ENCODE measurements around the gene GPR17. TPM values are rescaled to one million over a fixed set of nuclear protein-coding genes. Genes with fewer than 3 reads are reported as not detected.

The GPR17 gene
- total RNA-seq, 1 donor: not detected

DNA sequence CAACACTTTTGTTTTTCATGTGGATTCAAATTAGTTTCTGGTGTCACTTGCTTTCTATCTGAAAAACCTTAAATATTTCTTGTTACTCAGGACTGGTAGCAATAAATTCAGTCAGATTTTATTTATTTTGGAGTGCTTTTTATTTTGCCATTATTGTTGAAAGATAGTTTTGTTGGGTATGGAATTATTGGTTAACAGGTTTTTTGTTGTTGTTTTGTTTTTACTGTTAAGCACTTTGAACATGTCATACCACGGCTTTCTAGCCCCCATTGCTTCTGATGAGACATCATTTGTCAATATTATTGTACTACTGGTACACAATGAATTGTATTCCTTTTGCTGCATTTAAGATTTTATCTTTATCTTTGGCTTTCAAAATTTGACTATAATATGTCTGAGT is 42.5 kb downstream of the GPR17 start:
- no peak overlapping the region for H3K4me3 ChIP-seq (ENCODE audit: low read depth, low read length)
- DNase-seq (ENCODE audit: low read depth): no peak
- TF ChIP-seq, protein P1, sequence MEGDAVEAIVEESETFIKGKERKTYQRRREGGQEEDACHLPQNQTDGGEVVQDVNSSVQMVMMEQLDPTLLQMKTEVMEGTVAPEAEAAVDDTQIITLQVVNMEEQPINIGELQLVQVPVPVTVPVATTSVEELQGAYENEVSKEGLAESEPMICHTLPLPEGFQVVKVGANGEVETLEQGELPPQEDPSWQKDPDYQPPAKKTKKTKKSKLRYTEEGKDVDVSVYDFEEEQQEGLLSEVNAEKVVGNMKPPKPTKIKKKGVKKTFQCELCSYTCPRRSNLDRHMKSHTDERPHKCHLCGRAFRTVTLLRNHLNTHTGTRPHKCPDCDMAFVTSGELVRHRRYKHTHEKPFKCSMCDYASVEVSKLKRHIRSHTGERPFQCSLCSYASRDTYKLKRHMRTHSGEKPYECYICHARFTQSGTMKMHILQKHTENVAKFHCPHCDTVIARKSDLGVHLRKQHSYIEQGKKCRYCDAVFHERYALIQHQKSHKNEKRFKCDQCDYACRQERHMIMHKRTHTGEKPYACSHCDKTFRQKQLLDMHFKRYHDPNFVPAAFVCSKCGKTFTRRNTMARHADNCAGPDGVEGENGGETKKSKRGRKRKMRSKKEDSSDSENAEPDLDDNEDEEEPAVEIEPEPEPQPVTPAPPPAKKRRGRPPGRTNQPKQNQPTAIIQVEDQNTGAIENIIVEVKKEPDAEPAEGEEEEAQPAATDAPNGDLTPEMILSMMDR (IDR thresholded peaks at IDR 0.05; ENCODE audit: insufficient read depth, low read depth, low read length): no peak

DNA sequence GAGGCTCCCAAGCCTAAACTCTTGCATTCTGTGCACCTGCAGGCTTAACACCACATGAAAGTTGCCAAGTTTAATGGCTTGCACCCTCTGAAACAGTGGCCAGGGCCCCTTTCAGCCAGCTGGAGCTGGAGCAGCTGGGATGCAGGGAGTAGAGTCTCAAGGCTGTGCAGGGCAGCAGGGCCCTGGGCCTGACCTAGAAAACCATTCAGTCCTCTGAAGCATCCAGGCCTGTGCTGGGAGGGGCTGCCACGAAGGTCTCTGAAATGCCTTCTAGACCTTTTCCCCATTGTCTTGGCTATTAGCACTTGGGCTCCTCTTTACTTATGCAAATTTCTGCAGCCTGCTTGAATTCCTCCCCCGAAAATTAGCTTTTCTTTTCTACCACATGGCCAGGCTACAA is 44.7 kb downstream of the GPR17 start:
- TF ChIP-seq, protein P1 (IDR thresholded peaks at IDR 0.05; ENCODE audit: insufficient read depth, low read depth, low read length): no peak
- DNase-seq (ENCODE audit: low read depth): no peak
- no peak overlapping the region for H3K4me3 ChIP-seq (ENCODE audit: low read depth, low read length)

DNA sequence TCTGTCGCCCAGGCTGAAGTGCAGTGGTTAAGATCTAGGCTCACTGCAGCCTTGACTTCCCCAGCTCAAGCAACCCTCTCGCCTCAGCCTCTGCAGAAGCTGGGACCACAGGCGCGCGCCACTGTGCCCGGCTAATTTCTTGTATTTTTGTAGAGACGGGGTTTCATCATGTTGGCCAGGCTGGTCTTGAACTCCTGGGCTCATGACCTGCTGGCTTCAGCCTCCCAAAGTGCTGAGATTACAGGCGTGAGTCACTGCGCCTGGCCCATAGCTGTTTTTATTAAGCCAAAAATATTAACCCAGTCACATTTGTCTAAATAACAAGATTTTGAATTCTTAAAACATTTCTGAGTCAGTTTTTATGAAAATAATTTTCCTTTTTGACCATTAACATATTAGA is 49.0 kb downstream of the GPR17 start:
- DNase-seq (ENCODE audit: low read depth): no peak
- TF ChIP-seq, protein P1 (IDR thresholded peaks at IDR 0.05; ENCODE audit: insufficient read depth, low read depth, low read length): no peak
- no peak overlapping the region for H3K4me3 ChIP-seq (ENCODE audit: low read depth, low read length)

DNA sequence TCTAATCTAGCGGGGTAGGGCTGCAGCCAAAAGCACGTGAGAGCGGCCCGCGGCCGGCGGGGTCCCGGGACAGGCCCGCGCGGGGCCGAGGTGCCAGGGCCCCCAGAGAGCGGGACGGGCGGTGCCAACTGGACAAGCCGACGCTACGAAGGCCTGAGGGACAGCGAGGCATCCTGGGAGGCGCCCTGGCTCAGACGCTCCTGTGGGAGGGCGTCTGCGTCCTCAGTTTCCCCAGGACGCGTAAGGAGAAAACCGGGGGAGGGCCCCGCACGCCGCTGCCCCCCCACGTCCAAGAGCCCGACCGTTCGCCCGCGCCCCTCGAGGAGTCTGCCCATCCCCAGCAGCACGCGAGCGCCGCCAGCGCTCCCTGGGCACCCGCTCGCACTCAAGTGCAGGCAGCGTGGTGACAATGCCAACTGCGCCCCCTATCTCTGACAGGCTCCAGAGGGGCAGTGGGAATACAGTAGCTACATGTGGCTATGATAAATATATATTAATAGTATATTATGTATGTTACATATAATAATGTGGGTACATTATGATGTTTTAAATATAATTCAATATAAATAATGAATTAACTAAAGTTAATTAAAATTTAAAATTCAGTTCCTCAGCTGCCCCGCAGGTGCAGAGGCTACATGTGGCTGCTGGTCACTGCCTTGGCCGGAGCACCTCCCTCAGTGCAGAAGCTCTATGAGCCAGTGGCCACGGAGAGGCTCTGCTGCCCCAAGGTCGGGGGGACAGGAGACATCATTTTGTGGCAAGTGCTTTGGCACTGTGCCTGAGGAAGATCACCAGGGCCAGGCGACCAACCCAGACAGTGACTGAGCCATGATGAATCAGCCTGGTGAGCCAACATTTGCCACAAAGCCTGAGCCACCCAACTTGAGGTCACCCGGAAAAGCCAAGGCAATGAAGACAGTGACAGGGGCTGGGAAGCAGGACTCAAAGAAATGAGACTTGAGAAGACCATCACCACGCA is 49.8 kb downstream of the GPR17 start:
- H3K4me3 ChIP-seq (ENCODE audit: low read depth, low read length): peak overlapping the region; percentile 36
- TF ChIP-seq, protein P1 (IDR thresholded peaks at IDR 0.05; ENCODE audit: insufficient read depth, low read depth, low read length): peak; percentile 56
- peak; percentile 61 for DNase-seq (ENCODE audit: low read depth)

DNA sequence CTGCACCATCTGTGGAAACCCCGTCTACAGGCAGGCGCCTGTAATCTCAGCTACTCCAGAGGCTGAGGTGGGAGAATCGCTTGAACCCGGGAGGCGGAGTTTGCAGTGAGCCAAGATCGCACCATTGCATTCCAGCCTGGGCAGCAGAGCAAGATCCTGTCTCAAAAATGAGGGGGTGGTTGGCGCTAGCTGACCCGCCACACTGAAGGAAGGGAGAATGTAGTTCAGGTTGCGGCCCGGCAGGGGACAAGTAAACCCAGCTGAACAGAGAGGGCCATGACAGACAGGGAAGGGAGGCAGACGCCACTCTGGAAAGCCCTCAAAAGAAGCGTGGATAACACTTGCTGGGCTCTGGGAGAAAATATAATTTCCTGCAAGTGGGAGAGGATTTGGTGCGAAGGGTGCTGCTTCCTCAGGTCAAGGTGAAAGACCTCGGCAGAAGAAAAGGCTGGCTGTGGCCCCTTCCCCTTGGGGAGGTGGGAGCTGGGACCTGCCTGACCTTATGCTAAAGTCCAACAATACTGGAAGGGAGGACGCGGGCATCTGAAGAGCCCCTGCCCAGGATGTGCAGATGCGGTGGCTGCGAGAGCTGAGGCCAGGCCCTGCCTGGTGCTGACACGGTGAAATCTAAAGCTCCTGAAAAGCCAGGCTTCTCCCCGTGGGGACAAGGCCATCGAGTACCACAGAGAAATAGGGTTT is 51.7 kb downstream of the GPR17 start:
- DNase-seq (ENCODE audit: low read depth): no peak
- TF ChIP-seq, protein P1 (IDR thresholded peaks at IDR 0.05; ENCODE audit: insufficient read depth, low read depth, low read length): no peak
- no peak overlapping the region for H3K4me3 ChIP-seq (ENCODE audit: low read depth, low read length)

DNA sequence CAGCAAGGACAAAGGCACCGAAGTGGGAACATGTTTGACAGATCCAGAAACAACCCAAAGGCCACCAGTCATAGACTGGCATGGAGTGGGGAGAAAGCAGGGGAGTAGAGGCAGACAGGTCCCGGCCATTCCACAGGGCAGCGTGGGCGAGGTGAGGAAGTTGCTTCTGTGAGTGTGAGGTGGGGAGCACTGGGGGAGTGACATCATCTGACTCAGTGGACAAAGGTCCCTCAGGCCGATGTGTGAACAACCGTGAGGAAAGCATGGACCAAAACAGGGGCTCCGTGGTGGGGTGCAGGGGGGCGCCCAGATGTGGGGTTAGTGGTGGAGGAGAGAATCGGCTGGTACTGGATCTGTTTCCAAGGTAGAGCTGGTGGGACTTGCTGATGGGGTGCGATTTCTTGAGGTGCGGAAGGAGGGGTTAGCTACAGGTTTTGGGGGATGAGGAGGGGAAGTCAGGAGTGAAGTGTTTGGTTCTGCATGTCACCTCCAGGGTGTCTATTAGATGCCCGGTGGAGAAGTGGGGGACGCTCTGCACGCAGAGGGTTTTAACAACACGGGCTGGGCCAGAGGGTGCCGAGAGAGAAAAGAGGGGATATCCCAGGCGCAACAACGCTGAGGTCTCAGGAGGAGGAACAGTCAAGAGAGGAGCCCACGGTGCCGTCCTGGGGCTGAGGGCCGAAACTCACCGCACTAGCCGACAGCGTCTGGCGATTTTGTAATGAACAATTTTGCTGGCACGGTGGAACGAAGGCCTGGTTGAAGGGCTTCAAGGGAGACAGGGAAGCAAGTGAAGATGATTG is 52.8 kb downstream of the GPR17 start:
- DNase-seq (ENCODE audit: low read depth): no peak
- TF ChIP-seq, protein P1 (IDR thresholded peaks at IDR 0.05; ENCODE audit: insufficient read depth, low read depth, low read length): no peak

More for the DNA sequence above, 52.8 kb downstream of the GPR17 start:
- H3K4me3 ChIP-seq (ENCODE audit: low read depth, low read length): no peak overlapping the region
